Measurements from ENCODE around the gene PMPCB.

Gene PMPCB

DNA sequence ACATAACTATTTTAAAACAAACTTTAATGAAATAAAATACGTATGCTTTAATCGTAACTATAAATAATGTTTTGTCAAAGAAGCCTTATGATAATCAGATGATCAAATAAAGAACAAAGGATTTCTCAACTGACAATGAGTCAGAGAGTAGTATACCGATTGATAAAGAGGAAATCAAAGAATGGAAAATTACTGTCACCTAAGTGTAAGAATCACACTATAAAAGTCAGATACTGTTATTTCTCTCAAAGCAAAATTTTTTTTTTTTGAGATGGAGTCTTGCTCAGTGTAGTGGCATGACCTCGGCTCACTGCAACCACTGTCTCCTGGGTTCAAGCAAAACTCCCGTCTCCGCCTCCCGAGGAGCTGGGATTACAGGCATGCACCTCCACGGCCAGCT, 28.5 kb downstream of the PMPCB start:
- no peak for DNase-seq (ENCODE audit: low read depth, low spot score)

DNA sequence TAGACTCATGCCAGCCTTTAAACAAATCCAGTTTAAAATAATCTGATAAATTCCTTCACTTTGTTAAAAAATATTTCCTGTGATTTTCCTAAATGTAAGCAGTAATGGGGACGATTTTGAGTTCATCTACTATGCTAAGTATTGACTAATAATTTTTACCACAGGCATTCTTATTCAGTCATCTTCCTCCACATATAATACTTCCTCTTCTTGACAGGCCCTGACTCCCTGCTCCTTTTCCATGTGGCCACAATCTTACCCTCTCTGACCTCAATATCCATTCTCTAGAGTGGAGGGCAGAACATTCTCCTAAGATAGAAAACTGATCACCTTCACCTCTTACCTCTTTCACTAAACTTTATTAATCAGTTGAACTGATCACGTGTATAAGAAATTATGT, 39.5 kb downstream of the PMPCB start:
- no peak for DNase-seq (ENCODE audit: low read depth, low spot score)

DNA sequence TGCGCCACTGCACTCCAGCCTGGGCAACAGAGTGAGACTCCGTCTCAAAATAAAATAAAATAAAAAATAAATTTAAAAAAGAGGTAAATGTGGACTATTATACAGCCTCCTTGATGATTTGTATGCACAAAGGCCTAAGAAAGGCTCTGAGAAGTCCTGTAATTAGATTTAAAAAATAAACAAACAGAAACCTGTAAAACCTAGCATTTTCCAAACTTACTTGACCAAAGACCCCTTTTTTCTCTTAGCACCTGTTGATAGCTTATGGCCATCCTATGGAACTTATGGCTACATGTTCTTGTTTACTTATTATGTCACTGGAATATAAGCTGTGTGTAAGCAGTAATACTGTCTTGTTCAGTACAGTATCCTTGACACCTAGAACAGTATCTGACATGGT, 41.6 kb downstream of the PMPCB start:
- no peak for DNase-seq (ENCODE audit: low read depth, low spot score)

DNA sequence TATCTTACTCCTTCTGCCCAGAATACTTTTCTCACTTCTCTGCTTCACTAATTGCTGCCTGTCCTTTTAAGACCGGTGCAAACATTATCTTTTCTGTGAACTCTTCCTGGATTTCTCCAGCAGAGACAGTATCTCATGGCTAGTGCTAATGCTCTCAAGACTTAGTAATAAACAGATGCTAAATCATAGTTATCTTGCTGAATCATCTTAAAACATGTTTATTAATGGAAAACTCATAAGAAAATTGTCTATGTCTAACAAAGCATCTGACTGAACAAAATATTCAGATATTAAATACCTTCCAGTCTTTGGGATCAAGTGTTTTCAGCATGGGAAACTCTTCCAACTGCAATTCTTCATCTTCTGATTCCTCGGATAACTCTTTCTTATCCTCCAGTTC, 44.2 kb downstream of the PMPCB start:
- DNase-seq (ENCODE audit: low read depth, low spot score) = no peak

DNA sequence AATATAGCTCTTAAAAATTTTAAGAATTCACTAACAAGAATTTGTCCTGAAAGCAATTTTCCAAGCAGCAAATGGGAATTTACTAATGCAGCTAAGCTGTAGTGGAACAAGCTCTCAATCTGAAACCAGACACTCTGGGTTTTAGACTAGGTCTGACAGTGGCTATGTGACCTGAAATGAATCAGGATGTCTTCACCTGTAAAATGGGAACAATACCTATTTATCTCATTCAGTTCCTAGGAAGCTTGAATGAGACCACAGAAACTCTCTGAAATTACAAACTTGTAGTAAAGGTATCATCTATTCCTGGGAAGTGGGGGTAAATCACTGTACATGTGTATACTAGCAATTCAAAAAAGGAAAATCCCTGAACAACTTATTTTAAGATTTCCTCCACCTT, 46.1 kb downstream of the PMPCB start:
- no peak for DNase-seq (ENCODE audit: low read depth, low spot score)

DNA sequence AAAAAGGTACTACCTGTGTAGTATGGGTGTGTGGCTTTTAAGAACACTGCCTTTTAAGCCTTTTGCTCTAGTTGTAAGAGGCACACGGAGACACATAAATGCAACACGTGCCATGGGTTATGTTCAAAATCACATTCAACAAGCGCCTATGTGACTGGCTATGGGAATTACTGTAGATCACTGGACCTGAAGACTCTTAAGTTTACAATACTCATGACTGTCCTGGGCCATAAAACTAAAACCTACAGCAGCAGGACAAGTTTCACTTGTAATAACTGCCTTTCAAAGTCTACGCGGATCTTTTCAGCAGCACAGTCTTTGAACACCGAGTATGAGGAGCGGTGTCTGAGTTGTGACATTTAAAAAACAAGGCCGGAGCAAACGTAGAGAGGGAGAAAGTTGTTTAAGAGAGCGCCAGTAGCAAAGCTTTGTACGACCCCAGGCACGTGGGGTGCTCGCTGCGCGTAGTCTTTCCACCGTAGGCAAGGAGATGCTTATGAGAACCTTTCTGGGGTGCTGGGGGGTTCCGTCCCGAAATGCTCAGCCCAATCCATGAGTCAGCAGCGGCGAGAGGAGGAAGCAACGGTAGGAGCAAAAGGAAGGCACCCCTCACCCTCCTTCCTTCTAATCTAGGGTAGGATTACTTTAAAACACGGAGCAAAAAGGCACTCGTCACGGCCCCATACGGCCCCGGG, 46.7 kb downstream of the PMPCB start:
- DNase-seq (ENCODE audit: low read depth, low spot score) = peak; percentile 2

DNA sequence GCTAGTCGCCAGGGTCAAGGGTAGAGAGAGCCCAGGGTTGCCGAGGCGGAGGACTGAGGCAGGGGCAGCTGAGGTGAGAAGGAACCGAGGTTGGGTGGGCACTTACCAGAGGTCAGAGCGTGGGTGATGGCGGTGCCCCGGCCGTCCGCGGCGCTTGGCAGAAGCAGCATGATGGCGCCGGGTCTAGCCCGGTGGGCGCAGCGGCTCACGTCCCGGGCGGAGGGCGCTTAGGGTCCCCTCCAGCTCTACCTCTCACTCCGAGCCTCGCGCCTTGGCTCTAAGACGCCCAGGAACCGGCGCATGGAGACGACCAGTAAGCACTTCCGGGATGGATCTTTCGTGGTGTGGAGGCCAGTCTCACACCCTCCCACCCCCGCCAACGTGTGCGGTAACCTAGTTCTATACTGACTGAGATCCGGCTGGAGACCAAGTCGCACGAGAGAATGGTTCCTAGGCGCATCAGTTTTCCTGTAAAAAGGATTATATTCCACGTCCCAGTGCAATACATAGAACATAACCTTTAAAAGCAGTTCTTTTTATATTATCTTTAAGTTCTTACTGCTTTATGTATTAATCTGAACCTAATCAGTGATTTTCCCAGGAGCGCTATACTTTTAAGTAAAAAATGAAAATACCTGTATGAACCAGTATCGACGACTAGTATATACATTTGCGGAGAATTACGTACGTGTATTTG, 47.4 kb downstream of the PMPCB start, which contains the start of gene DNAJC2:
Gene DNAJC2 (minus strand): TSS at position 315 of the 697 bp plus-strand sequence. CDS start 145 bp downstream, at position 170.
- DNase-seq (ENCODE audit: low read depth, low spot score) = peak; percentile 74

DNA sequence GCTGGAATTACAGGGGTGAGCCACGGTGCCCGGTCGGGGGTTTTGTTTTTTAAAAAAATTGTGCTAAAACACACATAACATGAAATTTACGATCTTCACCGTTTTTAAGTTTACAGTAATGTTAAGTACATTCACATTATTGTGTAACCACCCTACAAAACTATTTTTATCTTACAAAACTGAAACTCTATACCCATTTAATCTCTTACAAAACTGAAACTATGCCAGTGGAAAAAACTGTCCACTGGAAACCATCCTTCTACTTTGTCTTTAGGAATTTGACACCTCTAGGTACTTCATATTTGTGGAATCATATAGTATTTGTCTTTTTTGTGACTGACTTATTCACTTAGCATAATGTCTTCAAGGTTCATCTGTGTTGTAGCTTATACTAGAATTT, 49.2 kb downstream of the PMPCB start:
- no peak for DNase-seq (ENCODE audit: low read depth, low spot score)

DNA sequence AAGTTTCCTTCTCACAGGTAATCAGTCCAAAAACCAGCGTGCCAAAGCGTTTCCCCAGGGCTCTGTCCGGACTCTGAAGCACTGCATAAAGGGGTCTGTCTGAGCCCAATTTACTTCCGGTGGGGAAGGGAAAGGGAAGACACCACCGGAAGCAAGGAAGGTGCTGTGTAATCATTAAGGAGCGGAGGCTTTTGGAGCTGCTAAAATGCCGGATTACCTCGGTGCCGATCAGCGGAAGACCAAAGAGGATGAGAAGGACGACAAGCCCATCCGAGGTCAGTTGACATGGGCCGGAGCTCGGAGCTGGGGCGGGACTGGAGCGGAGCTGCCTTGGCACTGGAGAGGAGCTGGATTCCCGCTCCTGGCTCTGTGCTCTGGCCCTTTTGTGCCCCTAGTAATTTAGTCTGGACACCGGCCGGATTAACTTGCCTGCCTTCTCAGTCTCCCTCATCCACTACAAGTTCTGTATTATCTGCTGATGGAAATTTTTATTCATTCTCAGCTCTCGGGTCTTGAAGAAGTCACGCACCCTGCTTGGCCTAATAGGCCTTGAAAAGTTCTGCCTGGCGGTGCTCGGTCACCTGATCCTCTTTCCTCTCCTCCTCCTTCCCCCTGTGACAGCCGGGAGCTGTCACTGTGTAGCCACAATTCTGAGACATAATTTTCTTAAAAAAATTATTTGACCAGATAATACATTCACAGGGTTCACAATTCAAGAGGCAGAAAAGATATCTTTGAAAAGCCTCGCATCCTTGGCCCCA, 50.5 kb downstream of the PMPCB start, which contains the start of gene PSMC2:
Gene PSMC2 (plus strand): TSS at position 137 of the 761 bp plus-strand sequence. CDS start 69 bp downstream, at position 206.
- DNase-seq (ENCODE audit: low read depth, low spot score) = peak; percentile 65

DNA sequence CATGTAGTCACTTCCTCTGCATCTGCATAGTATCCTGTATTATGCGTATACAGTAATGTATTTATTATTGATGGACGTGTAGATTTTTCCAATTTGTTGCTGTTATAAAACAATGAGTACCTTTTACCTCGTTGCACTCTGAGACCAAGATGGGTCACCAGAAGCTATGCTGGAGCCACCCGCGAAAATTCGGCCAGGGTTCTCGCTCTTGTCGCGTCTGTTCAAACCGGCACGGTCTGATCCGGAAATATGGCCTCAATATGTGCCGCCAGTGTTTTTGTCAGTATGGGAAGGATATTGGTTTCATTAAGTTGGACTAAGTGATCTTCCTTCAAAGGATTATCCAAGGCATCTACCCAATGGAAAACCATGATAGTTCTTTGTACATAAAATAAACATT, 51.2 kb downstream of the PMPCB start:
- no peak for DNase-seq (ENCODE audit: low read depth, low spot score)

DNA sequence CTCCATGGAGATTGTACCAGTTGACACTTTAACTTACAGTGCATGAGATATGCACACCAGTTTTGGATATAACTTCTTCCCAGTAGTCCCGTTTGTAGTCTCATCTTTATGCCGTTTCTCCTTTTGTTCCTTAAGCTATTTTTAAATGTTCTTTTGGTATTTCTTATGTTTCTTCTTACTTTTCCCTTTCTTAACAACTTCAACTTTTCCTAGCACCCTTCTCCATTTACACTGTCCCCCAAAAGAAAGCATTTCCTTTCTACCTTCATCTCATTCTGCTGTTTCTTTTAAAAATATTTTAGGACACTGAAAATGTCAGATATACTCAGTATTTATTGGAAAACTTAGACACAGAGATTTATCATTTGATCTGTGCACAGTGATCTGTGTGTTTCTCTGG, 51.7 kb downstream of the PMPCB start:
- DNase-seq (ENCODE audit: low read depth, low spot score) = no peak

DNA sequence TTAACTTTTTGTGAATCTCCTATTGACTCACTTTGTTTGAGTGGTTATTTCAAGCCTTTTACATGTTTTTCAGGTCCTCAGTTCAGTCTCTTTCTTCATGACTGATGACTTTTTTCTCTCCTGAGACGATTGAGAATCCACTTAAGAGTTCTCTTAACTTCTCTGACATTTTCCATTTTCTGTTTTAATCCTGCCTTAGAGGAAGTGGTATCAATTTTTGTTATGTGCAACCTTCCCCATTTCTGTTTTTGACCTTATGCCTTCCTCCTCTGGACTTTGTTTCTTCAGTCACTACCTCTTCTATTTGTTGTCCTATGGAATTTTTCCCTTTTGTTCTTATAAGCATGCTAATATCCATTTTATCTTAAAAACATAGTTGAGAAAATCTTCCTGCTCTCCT, 52.6 kb downstream of the PMPCB start:
- no peak for DNase-seq (ENCODE audit: low read depth, low spot score)
